IPS-NIHi7 (cell line): ENCODE measurements around the gene DUSP19.
A peak's percentile ranks its signal among the peaks of the same experiment; 100 is the strongest.
"Not testable (repeated sequence)": the region's sequence is repeated elsewhere in the genome, so short reads cannot be mapped to it uniquely, and the experiment has no call there.

Experiments used
- DNase-seq: peaks from one replicate; pipeline ENCODE4 v3.0.0; 2012; ENCODE audit warnings: mixed read lengths; ENCODE audit errors: extremely low spot score

DUSP19 gene

GRCh38 chr2:183078464-183079138 lies at the start of gene DUSP19:
TSS of gene DUSP19 (plus strand) at chr2:183078747. CDS start at chr2:183078934, 187 bp downstream.
- DNase-seq: peak; percentile 95

GRCh38 chr2:183029219-183029618 lies 49.3 kb upstream of the DUSP19 start:
- DNase-seq: no peak

- DNase-seq: no peak
Observed at GRCh38 chr2:183031911-183032794, 46.4 kb upstream of the DUSP19 start.

- DNase-seq: no peak
Observed at GRCh38 chr2:183033951-183034350, 44.6 kb upstream of the DUSP19 start.

- DNase-seq: no peak
Observed at GRCh38 chr2:183034806-183035205, 43.7 kb upstream of the DUSP19 start.

- no peak for DNase-seq
Observed at GRCh38 chr2:183035298-183035953, 43.1 kb upstream of the DUSP19 start.

GRCh38 chr2:183035954-183036669 lies 42.4 kb upstream of the DUSP19 start:
- no peak for DNase-seq

DNA sequence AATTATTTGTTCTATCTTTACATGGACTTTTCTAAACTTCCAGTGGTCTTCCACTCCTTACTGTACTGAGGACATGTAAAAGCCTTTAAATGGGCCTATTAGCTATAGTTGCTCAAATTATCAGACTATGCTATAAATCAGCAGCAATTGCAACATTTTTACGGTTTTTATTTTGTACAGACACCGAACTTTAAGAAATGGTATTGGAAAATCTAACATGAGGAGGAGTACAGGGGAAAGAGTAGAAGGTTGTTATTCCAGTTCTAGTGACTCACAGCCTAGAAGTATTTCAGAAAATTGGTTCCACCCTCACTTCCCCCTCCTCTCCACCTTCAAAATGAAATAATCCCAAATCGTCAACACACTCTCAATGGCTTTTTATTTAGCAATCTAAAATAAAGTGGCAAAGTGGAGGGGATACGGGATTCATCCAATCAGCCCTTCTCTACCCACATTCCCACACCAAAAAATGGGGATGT lies 41.4 kb upstream of the DUSP19 start:
- DNase-seq: no peak

DNA sequence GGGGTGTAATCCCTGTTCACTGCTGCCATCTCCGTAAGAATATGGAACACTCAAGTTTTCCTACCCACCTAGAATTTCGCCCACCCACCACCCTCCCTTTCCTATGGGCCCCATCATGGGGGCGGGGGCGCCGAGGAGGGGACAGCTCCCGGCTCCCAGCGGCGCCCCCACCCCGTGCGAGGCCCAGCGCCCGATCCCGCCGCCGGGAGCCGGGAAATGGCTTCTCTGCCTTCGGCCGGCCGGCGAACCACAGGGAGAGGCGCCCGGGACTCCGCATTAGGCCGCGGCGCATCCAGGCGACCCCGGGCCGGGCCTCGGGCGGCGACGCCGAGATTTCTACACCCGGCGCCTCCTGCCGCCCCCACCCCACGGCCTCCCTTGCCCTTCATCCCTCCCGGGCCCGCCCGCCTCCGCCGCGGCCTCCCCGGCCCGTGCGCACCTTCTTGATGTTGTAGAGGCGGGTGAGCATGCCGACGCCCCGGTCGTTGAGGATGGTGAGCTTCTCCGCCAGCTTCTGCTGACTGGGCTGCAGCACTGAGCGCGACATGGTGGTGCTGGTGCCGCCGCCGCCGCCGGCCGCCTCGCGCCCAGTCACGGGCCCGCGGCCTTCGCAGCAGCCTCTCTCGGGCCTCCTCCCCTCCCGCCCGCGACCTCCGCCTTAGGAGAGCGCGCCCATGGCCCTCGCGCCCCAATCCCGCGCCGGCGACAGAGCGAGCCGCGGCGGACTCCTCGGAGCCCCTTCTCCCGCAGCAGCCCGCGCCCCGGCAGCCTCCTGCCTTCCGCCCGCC lies 40.8 kb upstream of the DUSP19 start:
- DNase-seq: peak; percentile 36

GRCh38 chr2:183038341-183039300 lies 39.9 kb upstream of the DUSP19 start, which contains the start of gene NCKAP1:
TSS of gene NCKAP1 (minus strand) at chr2:183038457. CDS start at chr2:183038099, 358 bp downstream.
- DNase-seq: peak; percentile 92

- no peak for DNase-seq
Observed at GRCh38 chr2:183040604-183041003, 37.9 kb upstream of the DUSP19 start.

- not testable (repeated sequence) for DNase-seq
Observed at GRCh38 chr2:183043580-183043979, 35.0 kb upstream of the DUSP19 start.

GRCh38 chr2:183047486-183048125 lies 30.9 kb upstream of the DUSP19 start:
- not testable (repeated sequence) for DNase-seq

- no peak for DNase-seq
Observed at GRCh38 chr2:183049420-183049819, 29.1 kb upstream of the DUSP19 start.

DNA sequence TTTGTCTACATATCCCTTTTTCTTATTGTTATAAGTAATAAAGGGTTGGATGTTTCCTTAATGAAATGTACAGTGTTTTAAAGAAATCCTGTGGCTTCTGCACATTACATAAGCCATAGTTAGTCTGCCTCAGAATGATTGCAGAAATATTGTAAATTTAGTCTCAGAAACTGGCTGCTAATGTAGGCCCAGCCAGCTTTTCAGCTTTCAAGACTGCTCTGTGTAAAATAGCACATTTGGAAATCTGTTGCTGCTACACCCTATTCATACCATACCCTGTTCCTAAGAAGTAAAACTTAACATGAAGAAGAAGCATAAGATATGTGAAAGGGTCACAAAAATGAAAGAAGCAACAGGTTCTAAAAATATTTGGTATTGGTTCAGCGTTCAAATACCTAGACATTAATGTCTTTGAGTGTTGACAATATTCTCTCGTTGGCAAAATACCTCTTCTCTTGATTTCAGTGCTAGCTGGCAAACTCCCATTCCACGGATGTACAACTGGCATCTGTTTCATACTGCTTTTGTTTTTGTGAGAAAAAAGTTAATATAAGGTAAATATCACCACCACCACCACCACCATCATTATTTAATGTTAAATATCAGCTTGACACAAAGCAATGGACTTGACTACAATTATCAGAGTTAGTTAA lies 21.1 kb upstream of the DUSP19 start:
- DNase-seq: no peak

DNA sequence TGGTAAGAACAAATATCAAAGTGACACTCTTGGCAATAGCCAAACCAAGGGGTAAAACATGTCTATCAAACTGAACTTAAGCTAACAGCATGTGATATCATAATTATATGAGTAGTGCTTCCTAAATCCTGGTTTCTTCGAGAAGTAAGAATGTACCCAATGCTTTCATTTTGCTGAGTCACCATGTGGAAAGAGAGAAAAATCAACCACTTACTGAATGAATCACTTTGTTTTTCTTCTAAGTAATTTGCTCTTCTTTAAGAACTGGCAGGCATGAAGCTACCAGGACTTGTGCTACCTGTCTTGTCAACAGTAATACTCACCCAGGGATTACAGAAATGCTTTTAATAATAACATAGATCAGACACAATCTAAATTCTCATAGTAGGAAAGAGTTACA lies 19.0 kb upstream of the DUSP19 start:
- DNase-seq: no peak

DNA sequence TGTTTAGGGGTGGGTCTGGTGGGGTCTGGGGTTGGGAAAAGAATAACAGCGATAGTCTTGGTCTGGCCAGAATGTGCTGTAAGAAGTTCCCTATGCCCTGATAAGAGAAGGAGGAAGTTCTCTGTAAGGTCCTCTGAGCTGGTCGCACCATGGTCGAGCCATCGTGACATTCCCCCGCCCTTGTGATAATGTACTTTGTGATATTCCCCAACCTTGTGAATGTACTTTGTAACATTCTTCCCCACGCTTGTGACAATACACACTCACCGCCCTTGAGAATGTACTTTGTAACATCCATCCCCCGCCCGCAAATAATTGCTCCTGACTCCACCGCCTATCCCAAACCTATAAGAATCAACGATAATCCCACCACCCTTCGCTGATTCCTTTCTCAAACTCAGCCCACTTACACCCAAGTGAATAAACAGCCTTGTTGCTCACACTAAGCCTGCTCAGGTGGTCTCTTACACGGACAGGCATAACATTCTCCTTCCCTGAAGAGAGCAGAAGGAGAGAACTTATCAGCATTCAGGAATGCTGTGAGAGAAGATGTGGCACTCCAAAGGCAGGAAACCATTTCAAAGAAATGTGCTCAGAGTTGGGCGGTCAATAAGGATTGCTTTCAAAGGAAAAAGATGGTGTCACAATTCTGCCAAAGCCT lies 17.8 kb upstream of the DUSP19 start:
- no peak for DNase-seq

DNA sequence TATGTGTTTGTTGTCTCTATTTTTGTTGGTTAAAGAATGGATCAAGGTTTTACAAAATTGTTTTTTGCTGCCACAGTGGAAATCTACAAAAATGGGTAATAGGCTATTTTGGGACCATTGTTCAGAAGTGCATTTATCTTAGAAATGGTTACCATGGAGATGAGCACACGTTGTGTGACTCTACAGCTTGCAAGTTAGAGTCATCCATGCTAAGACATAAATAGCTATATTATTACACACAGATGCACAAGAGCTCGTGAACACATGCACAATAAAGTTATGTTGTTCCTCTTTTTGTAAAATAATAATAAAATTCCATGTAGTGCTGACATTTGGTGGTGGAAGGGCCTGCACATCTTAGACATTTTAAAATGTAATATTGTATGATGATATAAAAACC lies 15.5 kb upstream of the DUSP19 start:
- no peak for DNase-seq
